DLD1 (cell line): ENCODE data around the gene BORCS5.
"Not testable (repeated sequence)": the region's sequence is repeated elsewhere in the genome, so short reads cannot be mapped to it uniquely, and the experiment has no call there.

Experiments used
- in situ Hi-C: cut with HindIII; loops from 2 replicates; pipeline ENCODE4 v1.10.0; 2017; ENCODE audit warnings: low sequenced_read_pairs

BORCS5 gene

GRCh38 chr12:12356896-12357718 is at the start of gene BORCS5:
Gene BORCS5, plus strand, starts transcription at chr12:12357078. Its CDS starts 374 bp downstream, at chr12:12357452.
- in situ Hi-C loops = no loop called here

DNA sequence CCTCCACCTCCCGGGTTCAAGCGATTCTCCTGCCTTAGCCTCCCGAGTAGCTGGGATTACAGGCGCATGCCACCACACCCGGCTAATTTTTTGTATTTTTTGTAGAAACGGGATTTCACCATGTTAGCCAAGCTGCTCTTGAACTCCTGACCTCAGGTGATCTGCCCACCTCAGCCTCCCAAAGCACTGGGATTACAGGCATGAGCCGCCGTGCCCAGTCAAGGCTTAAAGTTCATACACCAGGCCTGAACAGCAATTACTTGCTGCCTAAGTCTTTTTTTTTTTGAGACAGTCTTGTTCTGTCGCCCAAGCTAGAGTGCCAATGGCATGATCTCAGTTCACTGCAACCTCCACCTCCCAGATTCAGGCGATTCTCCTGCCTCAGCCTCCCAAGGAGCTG is 46.2 kb upstream of the BORCS5 start:
- in situ Hi-C loops = not testable (repeated sequence)

DNA sequence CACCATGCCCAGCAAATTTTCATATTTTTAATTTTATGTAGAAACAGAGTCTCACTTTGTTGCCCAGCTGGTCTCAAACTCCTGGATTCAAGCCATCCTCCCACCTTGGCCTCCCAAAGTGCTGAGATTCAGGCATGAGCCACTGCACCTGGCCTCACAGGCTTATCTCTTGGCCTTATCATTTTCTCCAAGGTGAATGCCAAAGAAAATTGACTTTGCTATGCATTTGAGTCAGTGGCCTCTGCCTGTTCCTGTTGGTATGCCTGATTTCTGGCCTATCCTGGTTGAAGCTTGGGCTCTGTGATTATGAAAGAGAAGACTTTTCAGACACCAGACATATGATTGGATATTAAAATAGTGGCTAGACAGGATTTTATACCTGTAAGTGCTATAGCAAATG is 41.0 kb upstream of the BORCS5 start:
- in situ Hi-C loops = no loop called here

GRCh38 chr12:12319451-12320183 is 37.3 kb upstream of the BORCS5 start:
- in situ Hi-C loops = no loop called here

- in situ Hi-C loops = no loop called here
Observed at GRCh38 chr12:12323118-12323517, 33.8 kb upstream of the BORCS5 start.

DNA sequence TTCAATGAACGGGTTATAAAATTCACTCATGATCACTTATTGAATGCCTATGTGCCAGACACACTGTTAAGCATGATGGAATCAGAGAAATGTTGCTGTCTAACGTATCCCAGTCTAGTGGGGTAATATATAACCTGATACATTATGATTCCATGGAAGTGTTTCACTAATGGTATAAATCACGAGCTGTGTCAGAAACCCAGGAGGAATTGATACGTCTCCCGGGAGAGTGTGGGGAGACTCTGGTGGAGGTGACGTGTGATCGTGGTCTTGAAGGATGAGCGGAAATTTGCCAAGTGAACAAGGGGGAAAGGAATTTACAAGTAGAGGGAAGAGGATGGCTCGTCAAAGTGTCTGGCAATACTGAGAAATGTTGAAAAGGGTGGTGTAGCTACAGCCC is 33.3 kb upstream of the BORCS5 start:
- in situ Hi-C loops = no loop called here

DNA sequence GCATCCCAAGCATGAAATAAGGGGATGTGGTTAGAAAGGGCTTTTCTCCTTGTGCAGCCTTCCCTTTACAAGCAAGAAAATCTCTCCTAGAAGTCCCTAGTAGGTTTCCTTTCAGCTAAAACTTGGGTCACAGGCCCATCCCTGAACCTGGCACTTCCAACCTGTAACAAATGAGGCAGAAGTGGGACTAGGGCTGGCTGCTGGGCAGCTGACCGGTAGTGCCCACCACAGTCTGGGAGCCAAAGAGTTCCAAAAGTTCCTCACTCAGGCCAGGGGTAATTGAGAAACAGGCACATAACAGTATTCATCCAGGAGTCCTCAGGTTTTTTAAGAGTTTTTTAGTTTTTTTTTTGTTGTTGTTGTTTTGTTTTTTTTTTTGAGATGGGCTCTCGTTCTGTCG is 30.6 kb upstream of the BORCS5 start:
- in situ Hi-C loops = loop anchor here (25.0 kb wide), 1 partner anchor 789 kb away; no protein-coding TSS in a partner anchor

DNA sequence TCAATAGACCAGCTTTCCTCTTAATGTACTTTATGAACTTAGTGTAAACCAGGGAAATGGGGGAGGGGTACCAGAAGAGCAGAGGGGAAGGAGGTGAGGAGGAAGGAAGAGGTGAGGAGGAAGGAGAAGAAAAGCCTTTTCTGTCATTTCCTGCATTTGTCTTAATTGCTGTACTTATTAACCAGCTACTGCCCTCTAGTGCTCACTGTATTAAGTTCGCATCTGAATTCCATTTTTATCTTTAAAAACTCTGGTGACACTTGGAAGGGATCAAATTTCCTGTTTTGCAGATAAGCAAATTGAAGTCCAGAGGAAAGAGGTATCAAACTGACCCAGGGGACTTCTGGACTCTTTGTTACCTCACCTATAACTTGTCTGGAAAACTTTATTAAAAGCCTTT is 29.1 kb upstream of the BORCS5 start:
- in situ Hi-C loops = loop anchor here (25.0 kb wide), 1 partner anchor 791 kb away; no protein-coding TSS in a partner anchor

DNA sequence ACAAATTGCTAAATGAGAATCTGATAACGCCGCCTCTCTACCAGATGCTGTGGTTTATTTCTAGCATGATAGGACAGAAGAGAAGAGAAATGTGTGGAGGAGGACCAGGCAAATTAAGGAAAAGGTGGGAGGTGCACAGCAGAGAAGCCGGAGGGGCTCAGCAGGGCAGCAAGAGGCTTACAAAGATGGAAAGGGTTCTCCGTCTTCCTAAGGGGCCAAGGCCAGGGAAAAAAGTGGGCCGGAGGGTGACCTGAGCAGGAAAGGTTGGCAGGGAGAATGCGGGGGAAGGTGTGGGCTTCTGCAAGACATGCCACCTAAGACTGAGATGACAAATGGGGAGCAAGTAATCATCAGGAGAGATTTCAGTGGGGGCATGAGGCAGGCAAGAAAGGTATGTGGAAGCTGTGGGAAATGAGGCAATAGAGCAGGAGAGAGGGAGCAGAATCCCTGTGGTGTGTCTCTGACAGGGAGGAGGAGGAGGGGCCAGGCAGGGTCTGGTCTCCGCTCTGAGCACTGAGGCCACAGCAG is 25.6 kb upstream of the BORCS5 start:
- in situ Hi-C loops = loop anchor here (25.0 kb wide), 1 partner anchor 794 kb away; no protein-coding TSS in a partner anchor

DNA sequence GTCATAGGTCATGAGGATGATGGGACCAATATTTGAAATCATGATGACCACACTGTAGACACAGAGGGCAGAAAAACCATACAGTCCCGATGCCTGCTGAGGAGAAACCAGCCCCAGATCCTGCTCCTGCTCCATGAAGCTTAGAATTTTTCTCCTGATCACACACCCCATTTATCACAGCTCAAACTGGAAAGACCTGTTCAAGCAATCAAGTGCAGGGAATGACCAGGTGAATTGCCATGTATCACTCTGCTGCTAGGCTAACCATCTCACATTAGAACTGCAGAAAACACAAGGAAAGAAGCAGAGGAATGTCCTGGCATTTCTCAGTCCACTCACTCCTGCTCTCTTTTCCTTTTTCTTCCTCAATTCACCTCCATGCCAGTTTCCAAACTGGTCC is 25.0 kb upstream of the BORCS5 start:
- in situ Hi-C loops = loop anchor here (25.0 kb wide), 1 partner anchor 795 kb away; no protein-coding TSS in a partner anchor

- in situ Hi-C loops = loop anchor here (25.0 kb wide), 1 partner anchor 796 kb away; no protein-coding TSS in a partner anchor
Observed at GRCh38 chr12:12333407-12334366, 23.2 kb upstream of the BORCS5 start.

DNA sequence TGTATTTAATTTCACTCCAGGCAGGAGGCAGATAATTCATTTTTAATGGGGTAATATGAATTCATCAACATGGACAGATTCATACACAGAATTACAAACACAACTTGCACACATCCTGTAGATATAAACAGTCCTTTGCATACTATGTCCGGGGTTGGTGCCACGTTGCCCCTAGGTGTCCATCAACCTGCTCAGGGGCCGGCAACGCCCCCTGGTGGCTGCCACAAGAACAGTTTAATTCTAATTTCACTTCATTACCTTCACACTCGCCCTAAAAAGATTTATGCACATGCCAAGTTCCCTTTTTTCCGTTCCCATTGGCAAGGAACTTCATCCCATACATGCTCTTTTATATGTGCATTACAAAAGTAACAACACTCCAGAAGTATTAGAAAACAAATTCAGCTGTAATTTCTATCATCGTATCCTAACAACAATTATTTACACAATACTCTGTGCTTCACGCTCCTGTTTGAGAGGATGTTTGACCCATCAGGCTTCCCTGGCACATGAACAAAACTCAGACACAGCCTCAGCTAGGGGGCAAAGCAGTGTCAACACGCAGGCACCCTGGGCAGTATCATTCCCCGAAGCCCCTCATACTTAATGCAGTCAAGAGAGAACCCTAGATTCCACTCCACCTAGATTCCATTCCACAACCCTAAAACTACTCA is 22.4 kb upstream of the BORCS5 start:
- in situ Hi-C loops = loop anchor here (25.0 kb wide), 1 partner anchor 797 kb away; no protein-coding TSS in a partner anchor

DNA sequence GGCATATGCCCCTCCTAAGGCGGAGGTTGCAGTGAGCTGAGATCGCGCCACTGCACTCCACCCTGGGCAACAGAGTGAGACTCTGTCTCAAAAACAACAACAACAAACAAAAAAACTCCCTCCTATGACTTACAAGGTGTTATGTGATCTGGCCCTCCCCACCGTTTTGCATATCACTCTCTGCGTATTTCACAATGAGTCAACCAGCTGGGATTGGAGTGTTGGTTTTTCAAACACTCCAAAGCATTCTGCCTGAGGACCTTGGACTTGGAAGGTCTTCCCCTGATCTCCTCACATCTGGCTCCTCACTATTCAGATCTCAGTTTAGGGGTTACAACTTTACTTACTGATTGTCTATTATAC is 20.8 kb upstream of the BORCS5 start:
- in situ Hi-C loops = loop anchor here (25.0 kb wide), 1 partner anchor 799 kb away; no protein-coding TSS in a partner anchor

GRCh38 chr12:12336511-12336910 is 20.4 kb upstream of the BORCS5 start:
- in situ Hi-C loops = loop anchor here (25.0 kb wide), 1 partner anchor 799 kb away; no protein-coding TSS in a partner anchor

- in situ Hi-C loops = loop anchor here (25.0 kb wide), 1 partner anchor 801 kb away; no protein-coding TSS in a partner anchor
Observed at GRCh38 chr12:12338527-12339168, 18.2 kb upstream of the BORCS5 start.

DNA sequence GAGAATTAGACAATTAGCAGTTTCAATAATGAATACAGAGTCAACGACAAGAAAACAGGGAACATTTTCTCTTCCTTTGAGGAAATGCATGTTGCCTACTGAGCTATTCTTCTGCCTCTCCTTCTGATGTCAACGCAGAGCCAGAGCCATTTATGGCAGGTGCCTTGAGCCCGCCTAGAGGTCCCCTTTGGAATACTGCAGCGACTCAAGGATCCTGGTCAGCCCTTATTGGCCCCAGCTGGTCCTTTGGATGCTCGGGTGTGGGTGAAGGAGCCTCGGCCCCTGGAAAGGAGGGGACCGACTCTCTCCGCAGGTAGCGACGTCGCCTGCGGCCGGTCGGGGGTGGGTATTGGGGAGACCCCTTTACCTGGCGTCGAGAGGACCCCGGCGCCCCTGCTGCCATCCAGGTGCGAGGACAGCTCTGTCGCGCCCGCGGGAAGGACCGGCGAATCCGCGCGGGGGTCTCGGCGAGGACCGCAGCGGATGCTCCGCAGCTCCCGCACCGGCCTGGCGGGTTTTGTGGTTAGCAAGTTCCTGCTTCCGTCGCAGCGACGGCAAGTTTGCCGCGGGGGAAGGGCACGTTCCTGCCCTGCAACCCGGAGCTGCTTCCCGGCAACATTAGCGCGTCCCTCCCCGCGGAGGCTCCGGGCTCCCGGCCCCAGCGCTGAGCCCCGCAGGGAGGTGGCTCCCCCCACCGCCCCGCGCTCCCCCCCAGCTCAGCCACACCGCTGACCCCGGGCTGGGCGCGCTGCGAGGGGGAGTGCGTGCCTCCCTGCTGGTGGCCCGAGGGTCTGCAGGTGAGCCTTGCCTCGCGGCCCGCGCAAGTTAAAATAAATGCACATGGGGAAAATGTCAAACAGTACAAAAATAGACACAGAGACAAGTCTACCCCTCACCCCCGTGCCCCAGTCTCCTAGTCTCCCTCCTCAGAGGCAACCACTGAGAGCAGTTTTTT is 6.9 kb upstream of the BORCS5 start, which contains the start of gene MANSC1:
MANSC1 (minus strand) TSS at position 532 of the 955 bp plus-strand sequence. CDS start 6,928 bp downstream, outside the sequence.
- in situ Hi-C loops = loop anchor here (10.0 to 25.0 kb wide), 2 partner anchors 265 to 813 kb away; no protein-coding TSS in a partner anchor

- in situ Hi-C loops = no loop called here
Observed at GRCh38 chr12:12350868-12351463, 5.9 kb upstream of the BORCS5 start.
